Mesothelial cell of epicardium (in vitro differentiated cells): ENCODE measurements around the gene CYB5A. TPM values are rescaled to one million over a fixed set of nuclear protein-coding genes. Genes with fewer than 3 reads are reported as not detected.
"Not testable (repeated sequence)": the region's sequence is repeated elsewhere in the genome, so short reads cannot be mapped to it uniquely, and the experiment has no call there.

Experiments
- DNase-seq, 2 experiments: peaks; one replicate each; pipeline ENCODE4 v3.0.0; 2021; ENCODE audit warnings: low spot score in 2 of 2; ENCODE audit not compliant: unreplicated experiment in 2 of 2
- H3K27ac Mint-ChIP-seq: 2 replicates; pipeline ENCODE4 v1.8.0; 2021; ENCODE audit warnings: mixed read lengths
- H3K27me3 Mint-ChIP-seq: 2 replicates; pipeline ENCODE4 v1.8.0; 2021; ENCODE audit warnings: low read depth, mixed read lengths
- H3K36me3 Mint-ChIP-seq: 2 replicates; pipeline ENCODE4 v1.8.0; 2021; ENCODE audit warnings: mixed read lengths
- H3K4me1 Mint-ChIP-seq: 2 replicates; pipeline ENCODE4 v1.8.0; 2021; ENCODE audit warnings: mixed read lengths
- H3K4me3 Mint-ChIP-seq: 2 replicates; pipeline ENCODE4 v1.8.0; 2021; ENCODE audit warnings: mild to moderate bottlenecking, moderate library complexity, mixed read lengths
- H3K9me3 Mint-ChIP-seq: 2 replicates; pipeline ENCODE4 v1.8.0; 2021; ENCODE audit warnings: mixed read lengths
- CTCF ChIP-seq: fragments of 200-600 bp; sonication (generic); IDR thresholded peaks from one replicate; pipeline ENCODE4 v1.5.0; 2021; ENCODE audit warnings: antibody characterized with exemption; ENCODE audit not compliant: unreplicated experiment
- total RNA-seq: library from RNA; stranded (reverse); gene quantifications from 3 replicates; pipeline ENCODE4 v1.2.1, GENCODE V29; 2021

CYB5A gene
- total RNA-seq, 1 donor from 2014 or later = 37.6 TPM

- DNase-seq = no peak
- H3K4me3 Mint-ChIP-seq = no peak overlapping the region
- H3K36me3 Mint-ChIP-seq = peaks cover 1% of the 10 kb centered on the region
- H3K4me1 Mint-ChIP-seq = peaks cover 13% of the 10 kb centered on the region
- H3K27me3 Mint-ChIP-seq = no peaks in the 10 kb centered on the region
- peaks cover 3% of the 10 kb centered on the region for H3K9me3 Mint-ChIP-seq
- no peak for TF ChIP-seq CTCF
- H3K27ac Mint-ChIP-seq = no peak overlapping the region
Observed at GRCh38 chr18:74310411-74310810, 18.6 kb upstream of the CYB5A start.

GRCh38 chr18:74303936-74304335 is 12.2 kb upstream of the CYB5A start:
- Mint-ChIP-seq H3K4me3 (no peak overlapping the region), H3K27me3 (no peaks in the 10 kb centered on the region), H3K9me3 (no peaks in the 10 kb centered on the region), H3K4me1 (peaks cover 10% of the 10 kb centered on the region), H3K36me3 (no peaks in the 10 kb centered on the region), H3K27ac (no peak overlapping the region)
- TF ChIP-seq CTCF = no peak
- no peak for DNase-seq

GRCh38 chr18:74303306-74303705 is 11.5 kb upstream of the CYB5A start:
- Mint-ChIP-seq H3K27me3 (no peaks in the 10 kb centered on the region), H3K4me1 (peaks cover 5% of the 10 kb centered on the region), H3K9me3 (peaks cover 2% of the 10 kb centered on the region), H3K36me3 (no peaks in the 10 kb centered on the region), H3K4me3 (no peak overlapping the region), H3K27ac (no peak overlapping the region)
- DNase-seq = no peak
- TF ChIP-seq CTCF = no peak

GRCh38 chr18:74299746-74300145 is 8.0 kb upstream of the CYB5A start:
- Mint-ChIP-seq H3K27me3 (no peaks in the 10 kb centered on the region), H3K27ac (no peak overlapping the region), H3K4me1 (peaks cover 5% of the 10 kb centered on the region), H3K4me3 (no peak overlapping the region), H3K9me3 (peaks cover 4% of the 10 kb centered on the region), H3K36me3 (no peaks in the 10 kb centered on the region)
- no peak for DNase-seq
- no peak for TF ChIP-seq CTCF

GRCh38 chr18:74299162-74299561 is 7.4 kb upstream of the CYB5A start:
- Mint-ChIP-seq H3K4me1 (peaks cover 5% of the 10 kb centered on the region), H3K4me3 (no peak overlapping the region), H3K27ac (no peak overlapping the region), H3K27me3 (no peaks in the 10 kb centered on the region), H3K36me3 (no peaks in the 10 kb centered on the region), H3K9me3 (peaks cover 4% of the 10 kb centered on the region)
- TF ChIP-seq CTCF = no peak
- DNase-seq = no peak

GRCh38 chr18:74294526-74294925 is 2.8 kb upstream of the CYB5A start:
- TF ChIP-seq CTCF = no peak
- Mint-ChIP-seq H3K27me3 (no peaks in the 10 kb centered on the region), H3K4me3 (no peak overlapping the region), H3K4me1 (peaks cover 13% of the 10 kb centered on the region), H3K9me3 (peaks cover 4% of the 10 kb centered on the region), H3K27ac (no peak overlapping the region), H3K36me3 (no peaks in the 10 kb centered on the region)
- no peak for DNase-seq

GRCh38 chr18:74292982-74293381 is 1.2 kb upstream of the CYB5A start:
- not testable (repeated sequence) for H3K27me3 Mint-ChIP-seq, H3K27ac Mint-ChIP-seq, DNase-seq, H3K9me3 Mint-ChIP-seq, H3K36me3 Mint-ChIP-seq
- peaks cover 19% of the 10 kb centered on the region for H3K4me1 Mint-ChIP-seq
- peak overlapping the region; percentile 93 for H3K4me3 Mint-ChIP-seq
